CD14-positive monocyte (primary cell): Measurements from ENCODE around the gene SULT1E1. TPM values are rescaled to one million over a fixed set of nuclear protein-coding genes. Genes with fewer than 3 reads are reported as not detected.

Source experiments
- DNase-seq, 3 donors: peaks; one replicate each; pipeline ENCODE4 v3.0.0-alpha.2; 2011 to 2022
- H2AFZ ChIP-seq: 2 replicates; pipeline ENCODE4 v1.6.0; 2012; ENCODE audit warnings: mild to moderate bottlenecking, low read depth, low read length, inconsistent platforms; ENCODE audit not compliant: insufficient read depth, poor library complexity, severe bottlenecking
- H3K27ac ChIP-seq, 2 donors: 1 replicate in 1 of 2; 2 replicates in 1 of 2; pipeline ENCODE4 v1.5.1; 2012 to 2013; ENCODE audit warnings: low read length in 2 of 2, control low read depth in 1 of 2, inconsistent platforms in 1 of 2, low read depth in 1 of 2, mild to moderate bottlenecking in 1 of 2
- H3K27me3 ChIP-seq, 2 donors: one replicate each; pipeline versions ENCODE4 v1.6.0 to v1.6.1; 2011 to 2013; ENCODE audit warnings: low read length in 2 of 2; ENCODE audit not compliant: control insufficient read depth in 2 of 2, insufficient read depth in 2 of 2
- H3K36me3 ChIP-seq, 2 donors: replicated peaks in 1 of 2; 1 replicate in 1 of 2; 2 replicates in 1 of 2; pipeline versions ENCODE4 v1.5.1 to v1.6.1; 2012 to 2013; ENCODE audit warnings: low read length in 2 of 2, control low read depth in 1 of 2, inconsistent platforms in 1 of 2, mild to moderate bottlenecking in 1 of 2; ENCODE audit not compliant: insufficient read depth in 2 of 2, control insufficient read depth in 1 of 2
- H3K4me1 ChIP-seq, 2 donors: 1 replicate in 1 of 2; 2 replicates in 1 of 2; pipeline versions ENCODE4 v1.5.1 to v1.6.1; 2012 to 2013; ENCODE audit warnings: low read length in 2 of 2, control low read depth in 1 of 2, inconsistent platforms in 1 of 2, mild to moderate bottlenecking in 1 of 2, moderate library complexity in 1 of 2; ENCODE audit not compliant: insufficient read depth in 2 of 2, control insufficient read depth in 1 of 2
- H3K4me2 ChIP-seq: replicated peaks from 2 replicates; pipeline ENCODE3; 2012; ENCODE audit warnings: low read length, moderate library complexity, mild to moderate bottlenecking; ENCODE audit not compliant: poor library complexity, severe bottlenecking; ENCODE audit errors: extremely low read depth
- H3K4me3 ChIP-seq, 3 experiments: fragments of 200-600 bp in 1 of 3; sonication (generic) in 1 of 3; replicated peaks in 1 of 3; 1 replicate in 2 of 3; 2 replicates in 1 of 3; pipeline ENCODE4 v1.5.1; 2011 to 2013; ENCODE audit warnings: low read length in 3 of 3, mild to moderate bottlenecking in 3 of 3, control low read depth in 2 of 3, low read depth in 2 of 3, inconsistent platforms in 1 of 3, moderate library complexity in 1 of 3
- H3K79me2 ChIP-seq: 2 replicates; pipeline ENCODE4 v1.6.0; 2012; ENCODE audit warnings: mild to moderate bottlenecking, control low read depth, inconsistent platforms, low read length, moderate library complexity; ENCODE audit not compliant: insufficient read depth
- H3K9ac ChIP-seq: 2 replicates; pipeline ENCODE4 v1.6.0; 2017; ENCODE audit warnings: low read length, mild to moderate bottlenecking; ENCODE audit not compliant: insufficient read depth, poor library complexity, severe bottlenecking
- H3K9me3 ChIP-seq, 2 donors: replicated peaks in 1 of 2; 1 replicate in 1 of 2; 2 replicates in 1 of 2; pipeline versions ENCODE4 v1.5.1 to v1.6.1; 2012 to 2013; ENCODE audit warnings: low read length in 2 of 2, control low read depth in 1 of 2; ENCODE audit not compliant: control insufficient read depth in 1 of 2, insufficient read depth in 1 of 2
- H4K20me1 ChIP-seq: 2 replicates; pipeline ENCODE4 v1.6.0; 2012; ENCODE audit warnings: mild to moderate bottlenecking, low read length, control low read depth, moderate library complexity; ENCODE audit not compliant: insufficient read depth
- H3K27ac Mint-ChIP-seq, 7 donors: one replicate each; pipeline ENCODE4 v1.8.0; 2020; ENCODE audit warnings: mild to moderate bottlenecking in 7 of 7, mixed read lengths in 7 of 7, moderate library complexity in 6 of 7, inconsistent platforms in 2 of 7
- H3K27me3 Mint-ChIP-seq, 3 donors: one replicate each; pipeline ENCODE4 v1.8.0; 2021 to 2022; ENCODE audit warnings: low read depth in 3 of 3, mild to moderate bottlenecking in 3 of 3, mixed read lengths in 3 of 3, moderate library complexity in 3 of 3, inconsistent platforms in 1 of 3
- H3K36me3 Mint-ChIP-seq, 2 donors: one replicate each; pipeline ENCODE4 v1.8.0; 2020; ENCODE audit warnings: mixed read lengths in 2 of 2, inconsistent platforms in 1 of 2, mild to moderate bottlenecking in 1 of 2
- H3K4me1 Mint-ChIP-seq: one replicate; pipeline ENCODE4 v1.8.0; 2020; ENCODE audit warnings: mild to moderate bottlenecking, mixed read lengths
- H3K4me3 Mint-ChIP-seq, 2 donors: one replicate each; pipeline ENCODE4 v1.8.0; 2020; ENCODE audit warnings: mild to moderate bottlenecking in 2 of 2, mixed read lengths in 2 of 2, moderate library complexity in 1 of 2
- H3K9me3 Mint-ChIP-seq, 7 donors: one replicate each; pipeline ENCODE4 v1.8.0; 2020 to 2022; ENCODE audit warnings: mixed read lengths in 7 of 7, mild to moderate bottlenecking in 6 of 7, moderate library complexity in 6 of 7, inconsistent platforms in 2 of 7
- CTCF ChIP-seq: fragments of 200-600 bp; IDR thresholded peaks from one replicate; pipeline ENCODE4 v1.8.0; 2022; ENCODE audit warnings: antibody characterized with exemption, mild to moderate bottlenecking
- WGBS: methylation state at CpG from one replicate; pipeline ENCODE4 v1.1.5; 2013; ENCODE audit warnings: missing lambda C conversion rate; ENCODE audit not compliant: insufficient coverage; 5-methylcytosine and 5-hydroxymethylcytosine counted together
- intact Hi-C, 2 donors: fragments of 100-400 bp; cut with micrococcal nuclease; formaldehyde crosslinking; loops; one replicate each; pipeline versions ENCODE4 v1.15.0 to v1.15.1; 2023
- polyA minus RNA-seq: library from RNA; depleted of rRNA, polyadenylated mRNA; stranded (reverse); fragments of >200 nt; gene quantifications from 2 replicates; pipeline ENCODE4 v1.2.3, GENCODE V29; 2012
- polyA plus RNA-seq, 3 donors: library from polyadenylated mRNA; depleted of rRNA in 1 of 3; unstranded in 2 of 3; stranded (reverse) in 1 of 3; fragments of 300-500 nt in 2 of 3; fragments of >200 nt in 1 of 3; fragmentation: Illumina TruSeq in 2 of 3; gene quantifications; 1 replicate in 2 of 3; 2 replicates in 1 of 3; pipeline ENCODE4 v1.2.3, GENCODE V29; 2012 to 2021
- total RNA-seq, 12 experiments: library from RNA in 1 of 12; stranded (reverse) in 1 of 12; fragments of 120-200 nt in 1 of 12; gene quantifications; one replicate each; pipeline ENCODE4 v1.2.4 and lab custom pipeline; 2013 to 2026; ENCODE audit warnings: mixed read lengths in 6 of 12, inconsistent platforms in 1 of 12

The SULT1E1 gene
- 0.21 TPM for total RNA-seq (2013)
- polyA plus RNA-seq (not detected), polyA minus RNA-seq (not detected in 2 replicates), total RNA-seq (lab: John Stamatoyannopoulos, UW) (0 to 0.35 (median 0) reads per million in 11 experiments)

GRCh38 chr4:69860052-69860451 lies at the start of gene SULT1E1:
TSS of gene SULT1E1 (minus strand) at chr4:69860145. CDS start at chr4:69857644, 2,501 bp downstream.
- Histone ChIP-seq H3K4me2 (no peak within 1 kb of the TSS), H4K20me1 (no peaks in the 10 kb centered on the region), H3K27ac (no peak within 1 kb of the TSS), H3K27me3 (no peaks in the 10 kb centered on the region), H3K36me3 (no peaks in the 10 kb centered on the region), H3K4me1 (no peaks in the 10 kb centered on the region), H2AFZ (no peak within 1 kb of the TSS), H3K9me3 (no peaks in the 10 kb centered on the region), H3K4me3 (no peak within 1 kb of the TSS), H3K79me2 (no peaks in the 10 kb centered on the region), H3K9ac (no peak within 1 kb of the TSS)
- H3K4me3 Mint-ChIP-seq: no peak within 1 kb of the TSS
- H3K36me3 Mint-ChIP-seq: no peaks in the 10 kb centered on the region
- no CpG with 5 or more reads among the region's 1 CpG for WGBS
- intact Hi-C loops: no loop called here
- H3K9me3 Mint-ChIP-seq: peaks cover 0 to 7% (median 3%) of the 10 kb centered on the region in 7 donors
- no peak for DNase-seq
- no peak within 1 kb of the TSS for H3K27ac Mint-ChIP-seq
- H3K27me3 Mint-ChIP-seq: no peaks in the 10 kb centered on the region
- no peaks in the 10 kb centered on the region for H3K4me1 Mint-ChIP-seq
- no peak for TF ChIP-seq CTCF

- no peak for TF ChIP-seq CTCF
- Mint-ChIP-seq H3K36me3 (no peaks in the 10 kb centered on the region), H3K4me3 (no peak overlapping the region), H3K27me3 (peaks cover 1 to 11% (median 6%) of the 10 kb centered on the region in 3 donors), H3K4me1 (peaks cover 11% of the 10 kb centered on the region), H3K27ac (no peak overlapping the region), H3K9me3 (peaks cover 0 to 2% (median 0%) of the 10 kb centered on the region in 7 donors)
- DNase-seq: no peak
- no peak overlapping the region for H2AFZ ChIP-seq
- no peaks in the 10 kb centered on the region for H3K36me3 ChIP-seq
- no peaks in the 10 kb centered on the region for H3K27me3 ChIP-seq
- peaks cover 0 to 3% of the 10 kb centered on the region in 2 donors for H3K4me1 ChIP-seq
- H3K4me2 ChIP-seq: no peak overlapping the region
- no peaks in the 10 kb centered on the region for H3K79me2 ChIP-seq
- H3K9me3 ChIP-seq: no peaks in the 10 kb centered on the region
- no peak overlapping the region for H3K4me3 ChIP-seq
- H3K27ac ChIP-seq: no peak overlapping the region
- H3K9ac ChIP-seq: no peak overlapping the region
- WGBS: no CpG with 5 or more reads among the region's 4 CpGs
- intact Hi-C loops: no loop called here
- no peaks in the 10 kb centered on the region for H4K20me1 ChIP-seq
These were observed 49.2 kb upstream of the SULT1E1 start for GRCh38 chr4:69909195-69909594.
